ACHN (cell line): ENCODE measurements around the gene MARCHF9.
"Not testable (repeated sequence)": the region's sequence is repeated elsewhere in the genome, so short reads cannot be mapped to it uniquely, and the experiment has no call there.

ENCODE experiments used
- DNase-seq: peaks from one replicate; pipeline ENCODE4 v3.0.0-alpha.2; 2015
- in situ Hi-C: cut with HindIII; loops from 2 replicates; pipeline ENCODE4 v1.10.0; 2017; ENCODE audit warnings: low sequenced_read_pairs, low pct_ligation_motif_present, low pct_unique_long_range_greater_than_20kb

MARCHF9 gene

GRCh38 chr12:57754411-57755193 lies at the start of gene MARCHF9:
TSS of gene MARCHF9 (plus strand) at chr12:57755103. CDS start at chr12:57755529, 426 bp downstream.
- DNase-seq, result peak; percentile 86
- in situ Hi-C loops, result no loop called here

- no peak for DNase-seq
- in situ Hi-C loops, result no loop called here
Measured at GRCh38 chr12:57707250-57707649, 47.7 kb upstream of the MARCHF9 start.

GRCh38 chr12:57708296-57708695 lies 46.6 kb upstream of the MARCHF9 start:
- in situ Hi-C loops, result no loop called here
- no peak for DNase-seq

- in situ Hi-C loops, result no loop called here
- DNase-seq, result no peak
Measured at GRCh38 chr12:57712701-57713100, 42.2 kb upstream of the MARCHF9 start.

GRCh38 chr12:57713209-57713608 lies 41.7 kb upstream of the MARCHF9 start:
- DNase-seq, result no peak
- in situ Hi-C loops, result no loop called here

- DNase-seq, in situ Hi-C loops: not testable (repeated sequence)
Measured at GRCh38 chr12:57715036-57715748, 39.7 kb upstream of the MARCHF9 start.

GRCh38 chr12:57715786-57716185 lies 39.1 kb upstream of the MARCHF9 start:
- no peak for DNase-seq
- in situ Hi-C loops, result no loop called here

- in situ Hi-C loops, result no loop called here
- no peak for DNase-seq
Measured at GRCh38 chr12:57716305-57716704, 38.6 kb upstream of the MARCHF9 start.

GRCh38 chr12:57717131-57717530 lies 37.8 kb upstream of the MARCHF9 start:
- no peak for DNase-seq
- in situ Hi-C loops, result no loop called here

- in situ Hi-C loops, result no loop called here
Measured at GRCh38 chr12:57717846-57718640, 36.9 kb upstream of the MARCHF9 start.

GRCh38 chr12:57718641-57719528 lies 36.0 kb upstream of the MARCHF9 start:
- DNase-seq, result no peak
- in situ Hi-C loops, result no loop called here

More at GRCh38 chr12:57717846-57718640, 36.9 kb upstream of the MARCHF9 start:
- DNase-seq, result no peak

- in situ Hi-C loops, result no loop called here
- DNase-seq, result no peak
Measured at GRCh38 chr12:57719777-57720605, 34.9 kb upstream of the MARCHF9 start.

GRCh38 chr12:57720606-57721595 lies 34.0 kb upstream of the MARCHF9 start:
- in situ Hi-C loops, result no loop called here
- DNase-seq, result no peak

GRCh38 chr12:57721846-57722608 lies 32.9 kb upstream of the MARCHF9 start:
- DNase-seq, in situ Hi-C loops: not testable (repeated sequence)

GRCh38 chr12:57722716-57723629 lies 31.9 kb upstream of the MARCHF9 start:
- in situ Hi-C loops, result no loop called here
- DNase-seq, result no peak
